CD8-positive, alpha-beta memory T cell (primary cell): ENCODE measurements around the gene OBSL1. TPM values are rescaled to one million over a fixed set of nuclear protein-coding genes. Genes with fewer than 3 reads are reported as not detected.

Experiments
- CTCF ChIA-PET: fragments of 350-600 bp; sonication (Branson Sonifier 250); formaldehyde crosslinking; loops from one replicate; lab custom pipeline; 2021; ENCODE audit warnings: antibody characterized with exemption; lab: Charles Lee
- POLR2A ChIA-PET: fragments of 350-600 bp; sonication (Branson Sonifier 250); formaldehyde crosslinking; loops from one replicate; lab custom pipeline; 2021; ENCODE audit warnings: antibody characterized with exemption; lab: Charles Lee
- DNase-seq, 5 donors: peaks; one replicate each; pipeline versions ENCODE4 v3.0.0 to v3.0.0-alpha.2; 2020 to 2022; ENCODE audit warnings: mixed read lengths in 1 of 5
- H3K27ac ChIP-seq: one replicate; pipeline ENCODE4 v1.7.0; 2013; ENCODE audit warnings: low read depth, mild to moderate bottlenecking, low read length, moderate library complexity
- H3K27me3 ChIP-seq: 2 replicates; pipeline ENCODE4 v1.7.0; 2013; ENCODE audit warnings: low read length, mild to moderate bottlenecking; ENCODE audit not compliant: insufficient read depth, poor library complexity, severe bottlenecking
- H3K36me3 ChIP-seq: 2 replicates; pipeline ENCODE4 v1.7.0; 2013; ENCODE audit warnings: mild to moderate bottlenecking, low read length, moderate library complexity; ENCODE audit not compliant: insufficient read depth
- H3K4me1 ChIP-seq: 2 replicates; pipeline ENCODE4 v1.7.0; 2013; ENCODE audit warnings: mild to moderate bottlenecking, low read length, moderate library complexity; ENCODE audit not compliant: insufficient read depth
- H3K4me3 ChIP-seq: 2 replicates; pipeline ENCODE4 v1.7.0; 2013; ENCODE audit warnings: mild to moderate bottlenecking, low read length
- H3K9me3 ChIP-seq: 2 replicates; pipeline ENCODE4 v1.7.0; 2013; ENCODE audit warnings: mild to moderate bottlenecking, low read length
- H3K27ac Mint-ChIP-seq, 8 donors: one replicate each; pipeline ENCODE4 v1.8.0; 2020 to 2021; ENCODE audit warnings: mixed read lengths in 8 of 8, mild to moderate bottlenecking in 6 of 8, inconsistent platforms in 3 of 8, moderate library complexity in 3 of 8
- H3K27me3 Mint-ChIP-seq, 2 donors: one replicate each; pipeline ENCODE4 v1.8.0; 2020 to 2021; ENCODE audit warnings: mixed read lengths in 2 of 2, mild to moderate bottlenecking in 1 of 2, moderate library complexity in 1 of 2
- H3K36me3 Mint-ChIP-seq, 3 donors: one replicate each; pipeline ENCODE4 v1.8.0; 2020 to 2021; ENCODE audit warnings: mixed read lengths in 3 of 3, inconsistent platforms in 1 of 3, mild to moderate bottlenecking in 1 of 3
- H3K4me1 Mint-ChIP-seq, 3 donors: one replicate each; pipeline ENCODE4 v1.8.0; 2020 to 2021; ENCODE audit warnings: mixed read lengths in 3 of 3, inconsistent platforms in 1 of 3, mild to moderate bottlenecking in 1 of 3
- H3K4me3 Mint-ChIP-seq, 7 donors: one replicate each; pipeline ENCODE4 v1.8.0; 2020 to 2021; ENCODE audit warnings: mixed read lengths in 7 of 7, mild to moderate bottlenecking in 6 of 7, moderate library complexity in 4 of 7, inconsistent platforms in 2 of 7
- H3K9me3 Mint-ChIP-seq, 5 donors: one replicate each; pipeline ENCODE4 v1.8.0; 2020 to 2022; ENCODE audit warnings: mixed read lengths in 5 of 5, mild to moderate bottlenecking in 3 of 5, moderate library complexity in 2 of 5, inconsistent platforms in 1 of 5
- polyA plus RNA-seq: library from polyadenylated mRNA; unstranded; fragments of 300-500 nt; fragmentation: Illumina TruSeq; gene quantifications from one replicate; pipeline ENCODE4 v1.2.3, GENCODE V29; 2021
- total RNA-seq, 2 experiments: library from RNA; stranded (reverse); gene quantifications; one replicate each; pipeline ENCODE4 v1.2.3, GENCODE V29; 2021

Gene OBSL1
- total and polyA plus RNA-seq, 3 experiments from 2014 or later = 0.48 to 0.69 TPM; not detected in 1

GRCh38 chr2:219593154-219593553 is 21.8 kb upstream of the OBSL1 start:
- no peaks in the 10 kb centered on the region for H3K9me3 ChIP-seq
- no peak overlapping the region for H3K27ac ChIP-seq
- Mint-ChIP-seq H3K4me3 (peak overlapping the region in 1 of 7 donors; percentile 39), H3K36me3 (peaks cover 0 to 8% (median 2%) of the 10 kb centered on the region in 3 donors), H3K4me1 (peaks cover 4 to 14% (median 14%) of the 10 kb centered on the region in 3 donors), H3K27ac (no peak overlapping the region), H3K27me3 (peaks cover 9 to 27% of the 10 kb centered on the region in 2 donors), H3K9me3 (no peaks in the 10 kb centered on the region)
- H3K4me3 ChIP-seq = no peak overlapping the region
- POLR2A ChIA-PET = no interaction called here
- DNase-seq = no peak
- H3K27me3 ChIP-seq = no peaks in the 10 kb centered on the region
- CTCF ChIA-PET = no interaction called here
- peaks cover 9% of the 10 kb centered on the region for H3K4me1 ChIP-seq
- H3K36me3 ChIP-seq = no peaks in the 10 kb centered on the region

GRCh38 chr2:219592736-219593135 is 21.4 kb upstream of the OBSL1 start:
- Histone ChIP-seq H3K4me3 (no peak overlapping the region), H3K27ac (no peak overlapping the region), H3K4me1 (peaks cover 7% of the 10 kb centered on the region), H3K27me3 (no peaks in the 10 kb centered on the region), H3K9me3 (no peaks in the 10 kb centered on the region), H3K36me3 (no peaks in the 10 kb centered on the region)
- Mint-ChIP-seq H3K27ac (no peak overlapping the region), H3K4me1 (peaks cover 0 to 10% (median 10%) of the 10 kb centered on the region in 3 donors), H3K4me3 (peak overlapping the region in 1 of 7 donors; percentile 39), H3K9me3 (no peaks in the 10 kb centered on the region), H3K27me3 (peaks cover 9 to 30% of the 10 kb centered on the region in 2 donors), H3K36me3 (peaks cover 0 to 4% (median 2%) of the 10 kb centered on the region in 3 donors)
- DNase-seq = no peak
- POLR2A ChIA-PET = no interaction called here
- CTCF ChIA-PET = no interaction called here

- ChIA-PET CTCF (interaction anchor here (1.1 to 1.5 kb wide), 2 partner anchors 9 to 50 kb away, joined by 4 read pairs; no protein-coding TSS in a partner anchor), POLR2A (interaction anchor here (0.6 kb wide), 1 partner anchor 338 kb away, joined by 6 read pairs; the partner anchor contains the start of gene TUBA4B)
- no peak for DNase-seq
- H3K36me3 ChIP-seq = no peaks in the 10 kb centered on the region
- no peak overlapping the region for H3K27ac ChIP-seq
- no peak overlapping the region for H3K4me3 ChIP-seq
- no peaks in the 10 kb centered on the region for H3K4me1 Mint-ChIP-seq
- no peaks in the 10 kb centered on the region for H3K27me3 ChIP-seq
- peaks cover 9 to 45% of the 10 kb centered on the region in 2 donors for H3K27me3 Mint-ChIP-seq
- no peaks in the 10 kb centered on the region for H3K4me1 ChIP-seq
- no peaks in the 10 kb centered on the region for H3K9me3 Mint-ChIP-seq
- no peak overlapping the region for H3K27ac Mint-ChIP-seq
- H3K9me3 ChIP-seq = no peaks in the 10 kb centered on the region
- no peak overlapping the region for H3K4me3 Mint-ChIP-seq
- peaks cover 0 to 2% (median 0%) of the 10 kb centered on the region in 3 donors for H3K36me3 Mint-ChIP-seq
These were observed 19.8 kb upstream of the OBSL1 start for GRCh38 chr2:219591091-219591490.

- Histone ChIP-seq H3K4me1 (no peaks in the 10 kb centered on the region), H3K27ac (no peak overlapping the region), H3K36me3 (no peaks in the 10 kb centered on the region), H3K27me3 (no peaks in the 10 kb centered on the region), H3K9me3 (no peaks in the 10 kb centered on the region), H3K4me3 (no peak overlapping the region)
- POLR2A ChIA-PET = no interaction called here
- no peak for DNase-seq
- Mint-ChIP-seq H3K4me1 (no peaks in the 10 kb centered on the region), H3K4me3 (no peak overlapping the region), H3K27ac (no peak overlapping the region), H3K9me3 (no peaks in the 10 kb centered on the region), H3K36me3 (no peaks in the 10 kb centered on the region), H3K27me3 (peaks cover 7 to 43% of the 10 kb centered on the region in 2 donors)
- CTCF ChIA-PET = no interaction called here
These were observed 10.0 kb upstream of the OBSL1 start for GRCh38 chr2:219581346-219581745.

GRCh38 chr2:219578811-219579613 is 7.7 kb upstream of the OBSL1 start:
- Mint-ChIP-seq H3K9me3 (no peaks in the 10 kb centered on the region), H3K36me3 (no peaks in the 10 kb centered on the region), H3K27me3 (peaks cover 8 to 50% of the 10 kb centered on the region in 2 donors), H3K4me3 (peak overlapping the region in 1 of 7 donors; percentile 61), H3K27ac (peak overlapping the region in 1 of 8 donors; percentile 19), H3K4me1 (no peaks in the 10 kb centered on the region)
- H3K4me1 ChIP-seq = no peaks in the 10 kb centered on the region
- H3K27ac ChIP-seq = no peak overlapping the region
- no peaks in the 10 kb centered on the region for H3K27me3 ChIP-seq
- no peak overlapping the region for H3K4me3 ChIP-seq
- H3K36me3 ChIP-seq = no peaks in the 10 kb centered on the region
- DNase-seq = no peak
- POLR2A ChIA-PET = no interaction called here
- no peaks in the 10 kb centered on the region for H3K9me3 ChIP-seq
- CTCF ChIA-PET = no interaction called here

GRCh38 chr2:219576505-219577388 is 5.4 kb upstream of the OBSL1 start:
- ChIA-PET CTCF (interaction anchor here (1.6 kb wide), 1 partner anchor 67 kb away, joined by 3 read pairs; no protein-coding TSS in a partner anchor), POLR2A (no interaction called here)
- H3K27ac Mint-ChIP-seq = no peak overlapping the region
- H3K27me3 Mint-ChIP-seq = peaks cover 26 to 66% of the 10 kb centered on the region in 2 donors
- peaks cover 0 to 2% (median 0%) of the 10 kb centered on the region in 3 donors for H3K4me1 Mint-ChIP-seq
- H3K4me3 Mint-ChIP-seq = no peak overlapping the region
- no peak for DNase-seq
- H3K36me3 Mint-ChIP-seq = no peaks in the 10 kb centered on the region
- Histone ChIP-seq H3K27me3 (peaks cover 8% of the 10 kb centered on the region), H3K4me3 (no peak overlapping the region), H3K4me1 (no peaks in the 10 kb centered on the region), H3K27ac (peak overlapping the region; percentile 9), H3K9me3 (no peaks in the 10 kb centered on the region), H3K36me3 (no peaks in the 10 kb centered on the region)
- no peaks in the 10 kb centered on the region for H3K9me3 Mint-ChIP-seq

GRCh38 chr2:219575566-219576504 is 4.5 kb upstream of the OBSL1 start:
- no peak overlapping the region for H3K4me3 ChIP-seq
- H3K9me3 ChIP-seq = no peaks in the 10 kb centered on the region
- ChIA-PET POLR2A (no interaction called here), CTCF (interaction anchor here (1.6 kb wide), 1 partner anchor 66 kb away, joined by 3 read pairs; no protein-coding TSS in a partner anchor)
- H3K36me3 ChIP-seq = no peaks in the 10 kb centered on the region
- no peak for DNase-seq
- H3K27me3 Mint-ChIP-seq = peaks cover 26 to 68% of the 10 kb centered on the region in 2 donors
- H3K4me3 Mint-ChIP-seq = peak overlapping the region in 2 of 7 donors; percentile 54 to 63
- no peaks in the 10 kb centered on the region for H3K4me1 ChIP-seq
- H3K36me3 Mint-ChIP-seq = no peaks in the 10 kb centered on the region
- no peaks in the 10 kb centered on the region for H3K9me3 Mint-ChIP-seq
- peaks cover 12% of the 10 kb centered on the region for H3K27me3 ChIP-seq
- no peak overlapping the region for H3K27ac ChIP-seq
- H3K27ac Mint-ChIP-seq = no peak overlapping the region
- H3K4me1 Mint-ChIP-seq = peaks cover 0 to 3% (median 0%) of the 10 kb centered on the region in 3 donors
